GM18868 (cell line): ENCODE results near the gene GATA5.

Source experiments
- ATAC-seq: cut with Tn5 transposase; IDR thresholded peaks from one replicate; pipeline ENCODE4 v1.9.1; 2021; ENCODE audit warnings: mild to moderate bottlenecking, moderate library complexity; ENCODE audit not compliant: unreplicated experiment

GATA5 gene, protein sequence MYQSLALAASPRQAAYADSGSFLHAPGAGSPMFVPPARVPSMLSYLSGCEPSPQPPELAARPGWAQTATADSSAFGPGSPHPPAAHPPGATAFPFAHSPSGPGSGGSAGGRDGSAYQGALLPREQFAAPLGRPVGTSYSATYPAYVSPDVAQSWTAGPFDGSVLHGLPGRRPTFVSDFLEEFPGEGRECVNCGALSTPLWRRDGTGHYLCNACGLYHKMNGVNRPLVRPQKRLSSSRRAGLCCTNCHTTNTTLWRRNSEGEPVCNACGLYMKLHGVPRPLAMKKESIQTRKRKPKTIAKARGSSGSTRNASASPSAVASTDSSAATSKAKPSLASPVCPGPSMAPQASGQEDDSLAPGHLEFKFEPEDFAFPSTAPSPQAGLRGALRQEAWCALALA

DNA sequence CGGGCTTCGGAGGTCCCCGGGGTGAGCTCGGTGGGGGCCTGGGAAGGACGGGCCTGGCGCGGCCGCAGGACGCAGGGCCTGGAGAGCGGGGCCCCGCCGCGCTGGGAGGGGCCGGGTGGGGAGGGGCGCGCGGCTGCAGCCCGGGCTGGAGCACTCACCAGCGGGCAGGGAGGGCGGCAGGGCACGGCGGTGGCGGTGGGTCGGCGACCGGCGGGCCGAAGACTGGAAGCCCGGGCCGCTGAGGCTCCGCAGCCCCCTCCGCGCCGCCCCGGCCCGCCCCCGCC, at the start of gene GATA5:
GATA5 (minus strand) TSS at position 224 of the 284 bp plus-strand sequence. CDS start 474 bp downstream, outside the sequence.
- no peak for ATAC-seq

- no peak for ATAC-seq
Observed at GRCh38 chr20:62525014-62525413, 49.2 kb upstream of the GATA5 start.

DNA sequence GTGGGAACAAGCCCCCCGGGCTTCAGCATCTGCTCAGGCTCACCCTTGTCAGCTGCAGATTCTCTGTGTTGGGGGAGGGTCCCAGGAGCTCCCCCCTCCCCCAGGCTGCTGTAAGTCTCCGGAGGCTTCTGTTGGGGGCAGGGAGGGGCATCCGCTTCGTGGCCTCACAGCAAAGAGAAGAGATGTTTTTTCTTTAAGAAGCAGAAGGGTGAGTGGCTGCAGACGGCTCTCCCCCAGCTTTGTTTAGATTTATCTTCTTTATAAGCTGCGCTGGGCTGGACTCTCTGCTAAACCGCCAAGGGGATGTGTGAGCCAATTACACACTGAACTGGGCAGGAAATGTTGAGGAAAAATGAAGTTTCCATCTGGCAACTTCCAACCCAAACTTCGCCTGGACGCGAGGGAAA, 48.7 kb upstream of the GATA5 start:
- no peak for ATAC-seq

DNA sequence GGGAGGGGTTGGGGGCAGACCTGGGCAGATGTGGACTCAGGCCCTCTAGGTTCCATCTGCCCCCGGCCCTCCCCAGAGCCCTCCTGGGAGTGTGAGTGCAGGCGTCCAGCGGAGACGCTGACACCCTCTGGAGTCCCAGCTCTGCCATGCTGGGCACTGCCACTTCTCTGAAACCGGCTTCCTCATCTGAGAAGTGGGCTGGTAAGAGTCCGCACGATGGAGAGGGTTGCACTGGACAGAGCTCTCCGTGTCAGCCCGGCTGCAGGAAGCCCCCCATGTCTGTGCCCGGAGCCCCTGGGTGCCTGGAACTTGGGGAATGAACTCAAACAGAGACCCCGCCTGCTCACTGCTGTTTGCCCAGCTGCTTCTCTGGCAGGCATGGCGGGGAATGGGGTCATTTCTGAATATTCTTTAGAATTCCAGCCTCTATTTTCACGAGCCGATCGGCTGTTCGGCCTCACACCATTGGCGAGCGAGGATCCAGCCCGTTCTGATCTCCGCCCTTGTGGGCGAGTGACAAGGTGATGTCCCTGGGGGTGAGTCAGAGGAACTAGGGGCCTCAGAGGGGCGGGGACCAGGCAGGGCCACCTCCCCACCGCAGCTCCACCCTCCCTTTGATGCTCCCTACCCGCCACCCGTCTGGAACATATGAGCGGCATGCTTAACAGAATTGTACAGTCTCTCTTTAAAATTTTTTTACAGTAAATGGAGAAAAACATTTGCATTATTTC, 47.8 kb upstream of the GATA5 start:
- ATAC-seq = no peak

DNA sequence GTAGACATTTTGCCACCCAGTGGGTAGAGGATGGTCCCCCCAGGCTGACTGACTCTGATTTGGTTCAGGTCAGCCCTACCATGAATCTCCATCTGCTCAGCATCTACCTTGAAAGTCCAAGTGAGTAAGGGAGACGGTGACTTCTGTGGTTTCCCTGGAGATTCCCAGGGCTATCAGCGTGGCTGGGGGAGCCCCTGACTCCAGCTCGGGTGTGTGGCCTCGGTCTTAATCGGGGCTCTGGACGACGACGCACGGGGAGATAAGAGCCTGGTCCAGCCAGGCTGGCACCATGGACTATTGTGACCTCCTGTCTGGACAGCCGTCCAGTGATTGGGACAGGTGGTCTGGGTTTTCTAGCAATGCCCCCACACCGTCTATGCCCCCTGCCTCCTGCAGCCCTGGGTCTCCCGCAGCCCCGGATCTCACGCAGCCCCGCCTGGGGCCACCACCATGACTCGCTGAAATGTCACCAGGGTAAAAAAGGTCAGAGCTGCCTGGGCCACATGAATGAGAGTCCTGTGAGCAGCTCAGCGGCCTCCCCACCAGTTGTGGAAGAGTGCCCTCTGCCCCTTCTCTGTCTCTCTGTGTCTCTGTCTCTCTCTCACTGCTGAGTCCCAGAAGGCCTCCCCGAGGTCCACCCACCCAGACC, 47.1 kb upstream of the GATA5 start:
- ATAC-seq = no peak

DNA sequence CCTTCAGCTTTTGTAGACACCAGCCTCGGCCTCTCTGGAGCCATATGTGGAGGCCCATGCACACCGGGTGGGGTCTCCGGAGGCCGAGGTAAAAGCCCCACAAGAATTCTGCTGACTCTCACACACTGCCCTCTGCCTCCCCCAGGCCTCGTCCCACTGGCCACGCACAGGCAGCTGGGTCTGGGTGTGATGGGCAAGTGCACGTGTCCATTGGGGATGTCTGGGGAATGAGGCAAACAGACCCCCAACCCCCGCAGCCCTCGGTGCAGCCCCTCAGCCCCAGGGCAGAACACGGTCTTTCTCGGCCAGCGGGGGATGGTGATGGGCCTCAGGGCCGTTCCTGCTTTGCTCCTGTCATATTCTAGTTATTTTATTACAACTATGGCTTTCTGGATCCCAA, 44.0 kb upstream of the GATA5 start:
- ATAC-seq = no peak

- ATAC-seq = no peak
Observed at GRCh38 chr20:62518911-62519310, 43.1 kb upstream of the GATA5 start.

GRCh38 chr20:62517901-62518610, 42.3 kb upstream of the GATA5 start:
- ATAC-seq = no peak

GRCh38 chr20:62517168-62517567, 41.4 kb upstream of the GATA5 start:
- ATAC-seq = no peak

GRCh38 chr20:62516338-62516737, 40.5 kb upstream of the GATA5 start:
- no peak for ATAC-seq

DNA sequence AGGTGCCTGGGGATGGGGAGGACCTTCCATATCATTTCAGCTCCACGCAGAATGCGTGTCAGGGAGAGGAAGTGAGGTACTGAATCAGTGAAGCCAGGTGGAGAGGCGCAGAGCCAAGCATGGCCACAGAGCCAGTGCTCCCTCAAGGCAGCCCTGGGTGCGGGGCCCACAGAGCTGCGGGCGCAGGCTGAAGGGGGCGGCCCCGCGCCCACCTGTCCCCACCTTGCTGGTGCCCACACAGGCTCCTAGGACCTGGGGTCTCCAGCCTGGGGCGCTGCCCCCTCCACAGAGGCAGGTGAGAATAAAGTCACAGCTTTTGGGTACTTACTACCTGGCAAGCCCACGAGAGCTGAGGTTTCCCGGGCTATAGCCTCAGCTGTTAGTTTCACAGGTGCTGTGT, 40.0 kb upstream of the GATA5 start:
- ATAC-seq = no peak

- ATAC-seq = no peak
Observed at GRCh38 chr20:62515280-62515679, 39.5 kb upstream of the GATA5 start.

- ATAC-seq = no peak
Observed at GRCh38 chr20:62513991-62514390, 38.2 kb upstream of the GATA5 start.

GRCh38 chr20:62511915-62512610, 36.3 kb upstream of the GATA5 start:
- ATAC-seq = no peak

- ATAC-seq = no peak
Observed at GRCh38 chr20:62511300-62511914, 35.6 kb upstream of the GATA5 start.

DNA sequence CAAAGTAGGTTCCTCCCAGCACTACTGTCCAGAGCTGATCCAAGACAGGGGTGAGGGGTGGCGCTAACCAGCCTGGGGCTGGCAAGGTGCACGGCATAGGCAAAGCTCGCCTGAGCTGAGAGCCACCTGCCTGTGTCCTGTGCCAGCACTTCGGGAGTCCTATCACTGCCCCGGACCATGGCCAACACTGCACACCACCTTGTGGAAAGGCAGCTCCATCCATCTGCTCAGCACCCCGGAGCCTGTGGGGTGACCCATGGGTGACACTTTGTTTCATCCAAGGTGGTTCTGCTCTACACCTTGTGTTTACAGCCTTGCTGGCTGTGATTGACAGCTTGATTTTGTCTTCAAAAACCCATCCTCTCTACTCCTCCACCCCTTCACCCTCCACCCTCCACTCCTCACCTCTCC, 32.9 kb upstream of the GATA5 start:
- no peak for ATAC-seq

DNA sequence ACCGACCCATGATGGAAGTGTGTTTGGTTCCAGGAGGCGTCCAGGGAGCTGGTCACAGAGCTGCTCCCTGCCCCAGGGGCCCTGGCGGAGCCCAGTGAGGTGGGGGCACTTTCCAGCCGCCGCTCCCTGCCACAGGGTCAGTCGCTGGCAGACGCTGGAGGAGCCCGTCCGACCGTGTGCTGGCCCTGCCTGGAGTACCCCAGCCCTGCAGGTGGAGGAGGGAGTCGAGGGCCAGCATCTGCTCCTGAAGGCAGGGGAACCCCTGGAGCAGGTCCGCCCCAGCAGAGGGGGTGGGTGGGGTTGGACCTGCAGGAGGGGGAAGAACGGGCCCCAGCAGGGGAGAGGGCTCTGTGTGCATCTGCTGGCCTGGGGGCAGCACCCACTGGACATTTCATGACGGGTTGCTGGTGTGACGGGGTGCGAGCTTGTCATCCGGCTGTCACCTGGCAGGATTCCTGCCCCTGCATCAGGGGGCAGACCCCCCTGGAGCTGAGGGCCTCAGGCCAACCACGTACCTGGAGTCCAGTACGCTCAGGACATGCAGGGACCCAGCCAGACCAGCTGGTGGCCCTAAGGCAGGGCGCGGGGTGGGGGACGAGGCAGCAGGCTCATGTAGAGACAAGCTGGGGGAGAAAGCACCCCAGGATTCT, 32.3 kb upstream of the GATA5 start:
- ATAC-seq = no peak

DNA sequence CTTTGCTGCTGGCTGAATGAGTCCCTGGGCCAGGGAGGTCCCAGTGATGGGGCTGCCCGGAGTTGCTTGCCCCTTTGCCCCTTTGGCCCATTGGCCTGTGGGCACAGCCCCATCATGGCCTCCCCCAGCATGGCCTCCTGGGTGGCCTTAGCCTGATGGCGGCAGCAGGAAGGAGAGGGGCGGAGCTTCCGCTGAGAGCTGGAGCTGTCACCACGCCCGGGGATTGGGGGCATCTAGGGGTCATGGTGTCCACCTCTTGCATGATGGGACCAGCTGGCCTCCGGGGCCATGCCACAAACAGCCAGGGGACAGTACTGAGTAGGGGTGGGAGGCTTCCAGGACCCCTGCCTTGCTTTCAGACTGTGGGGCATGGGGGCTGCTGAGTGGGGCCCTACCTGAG, 31.5 kb upstream of the GATA5 start:
- ATAC-seq = no peak

DNA sequence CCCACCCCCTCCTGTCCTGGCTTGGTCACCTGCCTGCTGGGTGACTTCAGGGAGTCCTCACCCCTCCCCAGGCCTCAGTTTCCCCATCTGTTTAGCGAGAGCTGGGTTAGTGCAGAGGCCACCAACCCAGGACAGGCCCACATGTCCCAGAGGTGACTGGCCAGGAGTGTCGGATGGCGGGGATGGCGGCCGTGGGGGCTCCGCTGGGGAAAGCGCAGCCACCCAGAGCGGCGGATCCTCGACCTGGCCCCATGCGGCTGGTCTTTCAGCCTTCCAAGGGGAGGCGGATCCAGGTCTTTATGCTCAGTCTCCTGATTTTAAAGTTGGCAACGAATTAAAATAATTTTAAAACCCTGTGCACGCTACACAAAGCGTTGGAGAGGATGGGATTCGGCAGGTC, 31.0 kb upstream of the GATA5 start:
- ATAC-seq = no peak

DNA sequence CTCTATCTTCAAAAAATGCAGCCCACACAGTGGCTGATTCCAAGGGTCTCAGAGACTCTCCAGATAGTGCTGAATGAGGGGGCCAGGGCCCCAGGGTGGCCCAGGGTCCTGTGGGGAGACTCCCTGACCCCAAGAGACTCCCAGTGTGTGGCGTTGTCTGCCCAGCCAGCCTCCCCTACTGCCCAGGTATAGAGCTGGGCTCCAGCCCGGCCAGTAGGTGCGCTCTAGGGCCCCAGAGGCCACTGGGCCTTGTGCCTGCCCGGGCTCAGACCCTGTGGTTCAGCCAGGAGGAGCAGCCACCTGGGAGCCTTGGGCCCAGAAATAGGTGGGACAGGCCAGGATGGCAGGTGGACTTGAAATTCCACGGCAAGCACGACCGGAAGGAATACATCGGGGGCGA, 30.3 kb upstream of the GATA5 start:
- no peak for ATAC-seq
